Measurements from ENCODE around the gene PLLP. TPM values are rescaled to one million over a fixed set of nuclear protein-coding genes. Genes with fewer than 3 reads are reported as not detected.

The PLLP gene
- total and polyA plus RNA-seq, 10 of the 15 experiments (the other 5 are each of a cell fraction or from before 2014, with no cell fraction given), result 0.21 to 5.8 (median 0.67) TPM

GRCh38 chr16:57252148-57252721, 32.2 kb downstream of the PLLP start:
- Histone ChIP-seq H3K9me3 (replicated peaks; ENCODE audit: control insufficient read depth, insufficient read depth, low read length) (no peaks in the 10 kb centered on the region; the same call in 2 of the 3 replicates), H4K20me1 (ENCODE audit: control insufficient read depth, insufficient read depth) (no peaks in the 10 kb centered on the region), H3K4me2 (ENCODE audit: control insufficient read depth, insufficient read depth) (no peak overlapping the region), H3K79me2 (ENCODE audit: control insufficient read depth, insufficient read depth, low read length) (no peaks in the 10 kb centered on the region), H3K36me3 (ENCODE audit: control insufficient read depth in 2 of 2, insufficient read depth in 2 of 2, low read length in 1 of 2) (peaks cover 2 to 13% of the 10 kb centered on the region in 2 experiments), H3K4me3 (no peak overlapping the region), H2AFZ (ENCODE audit: control insufficient read depth, low read depth, low read length) (no peak overlapping the region), H3K9ac (ENCODE audit: control insufficient read depth, insufficient read depth, low read length) (no peak overlapping the region), H3K27ac (ENCODE audit: control insufficient read depth, insufficient read depth) (no peak overlapping the region), H3K27me3 (replicated peaks in 1 of 2; ENCODE audit: control insufficient read depth in 2 of 2, insufficient read depth in 2 of 2, low read length in 1 of 2) (no peaks in the 10 kb centered on the region), H3K4me1 (ENCODE audit: control insufficient read depth, insufficient read depth, low read length) (no peaks in the 10 kb centered on the region)
- DNase-seq (ENCODE audit: low read depth, low spot score) (no peak), ATAC-seq (no peak), FAIRE-seq (no peak)
- CTCF ChIA-PET, result no interaction called here
- TF ChIP-seq EED (IDR thresholded peaks at IDR 0.05; ENCODE audit: low read depth), result no peak
- no peak for TF ChIP-seq EP300 (IDR thresholded peaks at IDR 0.05; ENCODE audit: borderline replicate concordance in 1 of 2, control insufficient read depth in 1 of 2, low read depth in 2 of 2, low read length in 2 of 2)
- TF ChIP-seq ZBTB4 (CRISPR knock-in tag; IDR thresholded peaks at IDR 0.05), result no peak
- no peak for TF ChIP-seq POLR2AphosphoS5 (IDR thresholded peaks at IDR 0.05; ENCODE audit: low read length)
- TF ChIP-seq ATF2 (IDR thresholded peaks at IDR 0.05; ENCODE audit: low read length), result no peak
- SMC1A ChIA-PET (ENCODE audit: uncharacterized antibody, unreplicated experiment), result no interaction called here
- 91% methylated on average over 6 of the region's 6 CpGs for WGBS (ENCODE audit: insufficient coverage, insufficient replicate concordance, low lambda C conversion rate, missing lambda C conversion rate)
- in situ Hi-C loops (cut with MboI) (no loop called here), intact Hi-C loops (cut with micrococcal nuclease; ENCODE audit: unreplicated experiment) (no loop called here)
- RAD21 ChIA-PET (ENCODE audit: unreplicated experiment), result no interaction called here
- BruUV-seq (replicated peaks), result no TSS peak
- POLR2A ChIA-PET, result interaction anchor here (0.6 kb wide), 1 partner anchor 41 kb away, joined by 3 read pairs; no protein-coding TSS in a partner anchor
